ENCODE measurements around the gene PCDH1. TPM values are rescaled to one million over a fixed set of nuclear protein-coding genes. Genes with fewer than 3 reads are reported as not detected.

Gene PCDH1
- total and polyA plus RNA-seq, 2 of the 13 experiments (the other 11 are each of a cell fraction or from before 2014, with no cell fraction given): 0.11 to 0.83 TPM

DNA sequence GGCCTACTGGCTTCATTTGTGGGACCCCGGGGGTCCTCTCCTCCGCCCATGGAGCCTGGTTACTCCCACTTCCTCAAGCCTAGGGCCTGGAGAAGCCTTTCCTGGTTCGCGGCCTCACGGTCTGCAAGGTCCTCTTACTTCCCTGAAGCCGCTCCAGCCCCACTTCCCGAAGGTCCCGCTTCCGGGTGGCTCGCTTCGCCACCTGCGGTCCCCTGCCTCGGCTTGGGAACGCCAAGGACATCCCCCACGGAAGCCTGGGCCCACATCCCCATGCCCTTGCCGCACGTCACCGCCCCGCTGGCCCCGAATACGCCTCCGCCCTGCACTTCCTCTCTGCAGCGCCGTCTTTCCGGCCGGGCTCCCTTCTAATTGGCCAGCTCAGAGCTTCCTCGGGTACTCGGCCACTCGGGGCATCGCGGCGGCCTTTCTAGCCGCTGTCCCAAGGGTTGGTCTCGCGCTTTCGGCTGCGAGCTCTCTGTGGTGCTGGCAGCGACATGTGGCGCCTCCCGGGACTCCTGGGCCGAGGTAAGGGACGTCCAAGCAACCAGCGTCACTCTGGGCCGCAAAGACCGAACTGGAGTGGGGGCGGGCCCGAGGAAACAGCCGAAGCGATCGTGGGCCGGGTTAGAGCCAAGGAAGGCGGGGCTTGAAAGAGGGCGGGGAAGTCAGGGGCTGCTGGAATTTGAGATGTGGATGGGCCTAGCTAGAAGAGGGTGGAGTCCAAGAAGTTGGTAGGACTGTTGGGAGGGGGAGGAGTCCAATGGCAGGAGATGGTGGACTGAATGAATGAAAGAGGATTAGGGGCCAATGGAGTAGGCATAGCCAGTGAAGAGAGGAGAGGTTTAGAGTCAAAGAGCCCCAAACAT is 45.5 kb upstream of the PCDH1 start, which contains the start of gene DELE1 (continued):
- no peak for TF ChIP-seq HNRNPUL1 (IDR thresholded peaks at IDR 0.05; ENCODE audit: low read depth, low read length)
- no peak; the same call in 1 of the 2 replicates for TF ChIP-seq ZNF296 (CRISPR knock-in tag; conservative IDR thresholded peaks at IDR 0.05)
- TF ChIP-seq, protein P1, sequence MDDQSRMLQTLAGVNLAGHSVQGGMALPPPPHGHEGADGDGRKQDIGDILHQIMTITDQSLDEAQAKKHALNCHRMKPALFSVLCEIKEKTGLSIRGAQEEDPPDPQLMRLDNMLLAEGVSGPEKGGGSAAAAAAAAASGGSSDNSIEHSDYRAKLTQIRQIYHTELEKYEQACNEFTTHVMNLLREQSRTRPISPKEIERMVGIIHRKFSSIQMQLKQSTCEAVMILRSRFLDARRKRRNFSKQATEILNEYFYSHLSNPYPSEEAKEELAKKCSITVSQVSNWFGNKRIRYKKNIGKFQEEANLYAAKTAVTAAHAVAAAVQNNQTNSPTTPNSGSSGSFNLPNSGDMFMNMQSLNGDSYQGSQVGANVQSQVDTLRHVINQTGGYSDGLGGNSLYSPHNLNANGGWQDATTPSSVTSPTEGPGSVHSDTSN (CRISPR knock-in tag; IDR thresholded peaks at IDR 0.05; ENCODE audit: borderline replicate concordance): no peak
- no peak for TF ChIP-seq TEAD3 (CRISPR knock-in tag; optimal IDR thresholded peaks at IDR 0.05; ENCODE audit: borderline replicate concordance)
- peak; percentile 86 for TF ChIP-seq THAP7 (CRISPR knock-in tag; IDR thresholded peaks at IDR 0.05)
- TF ChIP-seq TOE1 (CRISPR knock-in tag; IDR thresholded peaks at IDR 0.05): no peak
- TF ChIP-seq FOXJ3 (CRISPR knock-in tag; IDR thresholded peaks at IDR 0.05; ENCODE audit: borderline replicate concordance): no peak
- no peak for TF ChIP-seq NKX3-1 (CRISPR knock-in tag; IDR thresholded peaks at IDR 0.05)
- TF ChIP-seq ZNF282 (IDR thresholded peaks at IDR 0.05; ENCODE audit: partially characterized antibody): no peak
- TF ChIP-seq TP53 (CRISPR knock-in tag; conservative IDR thresholded peaks at IDR 0.05): no peak
- TF ChIP-seq DR1 (CRISPR knock-in tag; IDR thresholded peaks at IDR 0.05): peak; percentile 88
- peak; percentile 82 for TF ChIP-seq SP5 (CRISPR knock-in tag; IDR thresholded peaks at IDR 0.05; ENCODE audit: borderline replicate concordance, low read depth)
- TF ChIP-seq ARID3A (IDR thresholded peaks at IDR 0.05; ENCODE audit: low read depth, low read length): peak; percentile 32; the same call in 1 of the 2 replicates
- TF ChIP-seq PAWR (CRISPR knock-in tag; IDR thresholded peaks at IDR 0.05; ENCODE audit: borderline replicate concordance): 0 out of 2 replicates have a peak, but pooled peaks have one; percentile 88
- TF ChIP-seq, protein P2, sequence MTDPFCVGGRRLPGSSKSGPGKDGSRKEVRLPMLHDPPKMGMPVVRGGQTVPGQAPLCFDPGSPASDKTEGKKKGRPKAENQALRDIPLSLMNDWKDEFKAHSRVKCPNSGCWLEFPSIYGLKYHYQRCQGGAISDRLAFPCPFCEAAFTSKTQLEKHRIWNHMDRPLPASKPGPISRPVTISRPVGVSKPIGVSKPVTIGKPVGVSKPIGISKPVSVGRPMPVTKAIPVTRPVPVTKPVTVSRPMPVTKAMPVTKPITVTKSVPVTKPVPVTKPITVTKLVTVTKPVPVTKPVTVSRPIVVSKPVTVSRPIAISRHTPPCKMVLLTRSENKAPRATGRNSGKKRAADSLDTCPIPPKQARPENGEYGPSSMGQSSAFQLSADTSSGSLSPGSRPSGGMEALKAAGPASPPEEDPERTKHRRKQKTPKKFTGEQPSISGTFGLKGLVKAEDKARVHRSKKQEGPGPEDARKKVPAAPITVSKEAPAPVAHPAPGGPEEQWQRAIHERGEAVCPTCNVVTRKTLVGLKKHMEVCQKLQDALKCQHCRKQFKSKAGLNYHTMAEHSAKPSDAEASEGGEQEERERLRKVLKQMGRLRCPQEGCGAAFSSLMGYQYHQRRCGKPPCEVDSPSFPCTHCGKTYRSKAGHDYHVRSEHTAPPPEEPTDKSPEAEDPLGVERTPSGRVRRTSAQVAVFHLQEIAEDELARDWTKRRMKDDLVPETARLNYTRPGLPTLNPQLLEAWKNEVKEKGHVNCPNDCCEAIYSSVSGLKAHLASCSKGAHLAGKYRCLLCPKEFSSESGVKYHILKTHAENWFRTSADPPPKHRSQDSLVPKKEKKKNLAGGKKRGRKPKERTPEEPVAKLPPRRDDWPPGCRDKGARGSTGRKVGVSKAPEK (CRISPR knock-in tag; IDR thresholded peaks at IDR 0.05; ENCODE audit: borderline replicate concordance): peak; percentile 21; the same call in 1 of the 2 replicates
- no peak for TF ChIP-seq ZNF503 (CRISPR knock-in tag; IDR thresholded peaks at IDR 0.05)
- no peak for TF ChIP-seq FOXK2 (IDR thresholded peaks at IDR 0.05)
- TF ChIP-seq ZNF781 (CRISPR knock-in tag; IDR thresholded peaks at IDR 0.05; ENCODE audit: borderline replicate concordance, not compliant biosample characterization): peak; percentile 81
- TF ChIP-seq TCF7L2 (IDR thresholded peaks at IDR 0.05; ENCODE audit: low read depth, low read length): no peak
- peak; percentile 61; the same call in 1 of the 2 replicates for TF ChIP-seq NRL (CRISPR knock-in tag; IDR thresholded peaks at IDR 0.05; ENCODE audit: borderline replicate concordance)
- TF ChIP-seq KMT2A (CRISPR knock-in tag; IDR thresholded peaks at IDR 0.05): peak; percentile 78
